ENCODE measurements around the gene S1PR5.

DNA sequence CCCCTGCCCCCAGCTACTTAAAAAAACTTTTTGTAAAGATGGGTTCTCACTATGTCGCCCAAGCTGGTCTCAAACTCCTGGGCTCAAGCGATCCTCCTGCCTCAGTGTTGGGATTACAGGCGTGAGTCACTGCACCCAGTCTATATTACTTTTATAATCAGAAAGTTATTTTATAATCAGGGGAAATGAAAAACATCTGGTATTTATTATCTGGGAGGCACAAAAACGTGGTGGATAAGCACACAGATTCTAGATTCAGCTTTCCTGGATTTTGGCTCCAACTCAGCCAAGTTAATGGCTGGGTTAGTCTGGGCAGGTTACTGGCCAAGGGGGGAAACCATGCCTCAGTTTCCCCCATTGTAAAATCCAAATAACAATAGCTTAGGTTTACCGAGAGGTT lies 38.8 kb downstream of the S1PR5 start:
- TF ChIP-seq, protein P1, sequence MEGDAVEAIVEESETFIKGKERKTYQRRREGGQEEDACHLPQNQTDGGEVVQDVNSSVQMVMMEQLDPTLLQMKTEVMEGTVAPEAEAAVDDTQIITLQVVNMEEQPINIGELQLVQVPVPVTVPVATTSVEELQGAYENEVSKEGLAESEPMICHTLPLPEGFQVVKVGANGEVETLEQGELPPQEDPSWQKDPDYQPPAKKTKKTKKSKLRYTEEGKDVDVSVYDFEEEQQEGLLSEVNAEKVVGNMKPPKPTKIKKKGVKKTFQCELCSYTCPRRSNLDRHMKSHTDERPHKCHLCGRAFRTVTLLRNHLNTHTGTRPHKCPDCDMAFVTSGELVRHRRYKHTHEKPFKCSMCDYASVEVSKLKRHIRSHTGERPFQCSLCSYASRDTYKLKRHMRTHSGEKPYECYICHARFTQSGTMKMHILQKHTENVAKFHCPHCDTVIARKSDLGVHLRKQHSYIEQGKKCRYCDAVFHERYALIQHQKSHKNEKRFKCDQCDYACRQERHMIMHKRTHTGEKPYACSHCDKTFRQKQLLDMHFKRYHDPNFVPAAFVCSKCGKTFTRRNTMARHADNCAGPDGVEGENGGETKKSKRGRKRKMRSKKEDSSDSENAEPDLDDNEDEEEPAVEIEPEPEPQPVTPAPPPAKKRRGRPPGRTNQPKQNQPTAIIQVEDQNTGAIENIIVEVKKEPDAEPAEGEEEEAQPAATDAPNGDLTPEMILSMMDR (IDR thresholded peaks at IDR 0.05): no peak
- no peak for TF ChIP-seq POLR2A (IDR thresholded peaks at IDR 0.05)
